Smooth muscle cell (in vitro differentiated cells): ENCODE measurements around the gene PRG3. TPM values are rescaled to one million over a fixed set of nuclear protein-coding genes. Genes with fewer than 3 reads are reported as not detected.

Experiments
- DNase-seq: peaks from one replicate; lab custom pipeline; 2025; ENCODE audit not compliant: unreplicated experiment; lab: John Stamatoyannopoulos, UW
- H2AFZ ChIP-seq: fragments of 200-600 bp; sonication (generic); 2 replicates; pipeline ENCODE4 v1.6.0; 2016; ENCODE audit warnings: antibody characterized with exemption, low read depth, mild to moderate bottlenecking
- H3F3A ChIP-seq: fragments of 200-600 bp; sonication (generic); 2 replicates; pipeline ENCODE4 v1.6.0; 2017; ENCODE audit warnings: antibody characterized with exemption, low read depth
- H3K27ac ChIP-seq: fragments of 200-600 bp; sonication (generic); 2 replicates; pipeline ENCODE4 v1.5.1; 2016; ENCODE audit warnings: low read depth, mild to moderate bottlenecking
- H3K27me3 ChIP-seq: fragments of 200-600 bp; sonication (generic); 2 replicates; pipeline ENCODE4 v1.6.1; 2016; ENCODE audit warnings: low read depth, mild to moderate bottlenecking
- H3K36me3 ChIP-seq: fragments of 200-600 bp; sonication (generic); 2 replicates; pipeline ENCODE4 v1.5.1; 2016; ENCODE audit warnings: low read depth
- H3K4me1 ChIP-seq: fragments of 200-600 bp; sonication (generic); 2 replicates; pipeline ENCODE4 v1.5.1; 2016; ENCODE audit warnings: low read depth
- H3K4me2 ChIP-seq: fragments of 200-600 bp; sonication (generic); 2 replicates; pipeline ENCODE4 v1.6.0; 2016; ENCODE audit warnings: mild to moderate bottlenecking
- H3K4me3 ChIP-seq: fragments of 200-600 bp; sonication (generic); 2 replicates; pipeline ENCODE4 v1.5.1; 2016; ENCODE audit warnings: mild to moderate bottlenecking
- H3K79me2 ChIP-seq: fragments of 200-600 bp; sonication (generic); 2 replicates; pipeline ENCODE4 v1.6.0; 2016; ENCODE audit warnings: low read depth, mild to moderate bottlenecking
- H3K9ac ChIP-seq: fragments of 200-600 bp; sonication (generic); 2 replicates; pipeline ENCODE4 v1.6.0; 2016; ENCODE audit warnings: low read depth
- H3K9me3 ChIP-seq: fragments of 200-600 bp; sonication (generic); replicated peaks from 2 replicates; pipeline ENCODE4 v1.5.1; 2016; ENCODE audit warnings: low read depth
- H4K20me1 ChIP-seq: fragments of 200-600 bp; sonication (generic); 2 replicates; pipeline ENCODE4 v1.6.0; 2016; ENCODE audit warnings: low read depth
- WGBS: methylation state at CpG from one replicate; pipeline ENCODE4 v1.1.7; 2016; ENCODE audit warnings: low lambda C conversion rate; 5-methylcytosine and 5-hydroxymethylcytosine counted together
- polyA plus RNA-seq: library from polyadenylated mRNA; unstranded; fragments of >200 nt; fragmentation: Nextera tagmentation; extraction: Ambion mirVana; gene quantifications from 2 replicates; pipeline ENCODE4 v1.2.1, GENCODE V29; 2016
- total RNA-seq: library from RNA; depleted of rRNA; stranded (reverse); fragments of >200 nt; gene quantifications from 2 replicates; pipeline ENCODE4 v1.2.3, GENCODE V29; 2014
- TF ChIP-seq, protein P1 (sequence below): fragments of 200-600 bp; sonication (generic); IDR thresholded peaks from 2 replicates; pipeline ENCODE4 v1.5.1; 2017; ENCODE audit warnings: borderline replicate concordance, mild to moderate bottlenecking, antibody characterized with exemption; ENCODE audit not compliant: insufficient read depth, poor library complexity, severe bottlenecking

The PRG3 gene
- total and polyA plus RNA-seq, 2 experiments from 2014 or later, result not detected

DNA sequence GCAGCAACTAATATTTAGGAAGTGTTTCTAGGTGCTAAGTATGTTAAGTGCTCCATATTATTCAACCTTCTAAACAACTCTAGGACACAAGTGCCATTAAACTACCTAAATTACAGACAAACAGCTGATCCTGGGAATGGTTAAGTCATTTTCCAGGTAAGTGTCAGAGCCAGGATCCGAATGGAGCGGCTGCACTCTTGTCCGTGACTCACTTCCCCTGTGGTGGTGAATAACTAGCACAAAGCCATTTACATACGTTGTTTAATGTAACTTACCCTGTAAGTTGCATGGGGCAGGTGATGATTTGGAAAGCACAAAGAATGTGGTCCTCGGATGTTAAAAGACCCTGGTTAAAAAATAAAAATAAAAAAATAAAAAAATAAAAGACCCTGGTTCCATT, 18.3 kb upstream of the PRG3 start:
- no peaks in the 10 kb centered on the region for H3K36me3 ChIP-seq
- no peaks in the 10 kb centered on the region for H3F3A ChIP-seq
- DNase-seq, result no peak
- H3K4me2 ChIP-seq, result no peak overlapping the region
- H3K4me1 ChIP-seq, result no peaks in the 10 kb centered on the region
- no peak overlapping the region for H2AFZ ChIP-seq
- no peaks in the 10 kb centered on the region for H3K79me2 ChIP-seq
- TF ChIP-seq, protein P1, sequence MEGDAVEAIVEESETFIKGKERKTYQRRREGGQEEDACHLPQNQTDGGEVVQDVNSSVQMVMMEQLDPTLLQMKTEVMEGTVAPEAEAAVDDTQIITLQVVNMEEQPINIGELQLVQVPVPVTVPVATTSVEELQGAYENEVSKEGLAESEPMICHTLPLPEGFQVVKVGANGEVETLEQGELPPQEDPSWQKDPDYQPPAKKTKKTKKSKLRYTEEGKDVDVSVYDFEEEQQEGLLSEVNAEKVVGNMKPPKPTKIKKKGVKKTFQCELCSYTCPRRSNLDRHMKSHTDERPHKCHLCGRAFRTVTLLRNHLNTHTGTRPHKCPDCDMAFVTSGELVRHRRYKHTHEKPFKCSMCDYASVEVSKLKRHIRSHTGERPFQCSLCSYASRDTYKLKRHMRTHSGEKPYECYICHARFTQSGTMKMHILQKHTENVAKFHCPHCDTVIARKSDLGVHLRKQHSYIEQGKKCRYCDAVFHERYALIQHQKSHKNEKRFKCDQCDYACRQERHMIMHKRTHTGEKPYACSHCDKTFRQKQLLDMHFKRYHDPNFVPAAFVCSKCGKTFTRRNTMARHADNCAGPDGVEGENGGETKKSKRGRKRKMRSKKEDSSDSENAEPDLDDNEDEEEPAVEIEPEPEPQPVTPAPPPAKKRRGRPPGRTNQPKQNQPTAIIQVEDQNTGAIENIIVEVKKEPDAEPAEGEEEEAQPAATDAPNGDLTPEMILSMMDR, result no peak
- no peaks in the 10 kb centered on the region for H4K20me1 ChIP-seq
- H3K9ac ChIP-seq, result no peak overlapping the region
- no peak overlapping the region for H3K4me3 ChIP-seq
- WGBS, result 50% methylated on average over 5 of the region's 5 CpGs
- H3K27me3 ChIP-seq, result peaks cover 44% of the 10 kb centered on the region
- H3K9me3 ChIP-seq, result no peaks in the 10 kb centered on the region
- H3K27ac ChIP-seq, result no peak overlapping the region

DNA sequence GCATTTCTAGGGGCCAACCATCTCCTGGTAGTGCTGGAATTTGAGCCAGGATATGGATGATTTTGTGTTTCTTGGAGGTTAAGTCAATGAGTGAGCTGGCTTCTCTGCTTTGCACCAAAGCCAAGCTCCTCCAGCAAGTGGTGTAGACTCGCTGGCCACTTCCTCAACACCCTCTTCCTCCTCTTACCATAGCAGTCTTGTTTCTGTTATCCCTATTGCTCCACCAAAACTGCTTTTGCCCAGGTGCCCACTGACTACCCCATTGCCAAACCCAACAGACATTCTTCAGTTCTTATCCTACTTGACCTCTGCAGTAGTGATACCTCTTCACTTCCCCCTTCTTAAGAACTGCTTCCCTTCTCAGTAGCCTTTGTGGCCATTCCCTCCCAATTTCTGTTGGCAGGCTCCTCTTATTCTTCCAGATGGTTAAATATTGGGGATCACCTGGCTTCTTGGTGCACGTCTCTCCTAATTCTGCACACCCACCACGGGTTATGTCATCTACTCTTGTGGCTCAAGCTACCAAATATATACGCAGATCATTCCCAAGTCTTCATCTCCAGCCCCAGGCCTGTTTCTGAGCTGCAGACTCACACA, 16.5 kb upstream of the PRG3 start:
- 89% methylated on average over 4 of the region's 4 CpGs for WGBS
- H3K27me3 ChIP-seq, result peaks cover 54% of the 10 kb centered on the region
- no peak overlapping the region for H3K9ac ChIP-seq

DNA sequence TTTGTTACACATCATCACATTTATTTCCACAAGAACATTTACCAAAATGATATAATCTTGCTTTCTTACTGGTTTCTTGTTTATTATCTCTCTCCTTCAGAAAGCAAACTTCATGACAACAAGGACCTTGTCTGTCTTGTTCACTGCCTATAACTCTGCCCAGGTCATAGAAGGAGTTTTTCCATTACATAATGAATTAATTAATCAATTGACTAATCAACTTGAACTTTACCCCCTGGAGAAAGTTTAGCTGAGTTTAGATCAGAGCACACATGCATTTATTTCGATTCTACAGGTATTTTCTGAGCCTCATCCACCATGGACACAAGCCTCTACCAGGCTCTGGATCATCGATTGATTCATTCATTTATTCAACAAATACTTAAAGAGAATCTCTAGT, 15.8 kb upstream of the PRG3 start:
- Histone ChIP-seq H3F3A (no peaks in the 10 kb centered on the region), H4K20me1 (no peaks in the 10 kb centered on the region), H3K4me3 (no peak overlapping the region), H3K79me2 (no peaks in the 10 kb centered on the region), H3K4me1 (no peaks in the 10 kb centered on the region), H3K27ac (no peak overlapping the region), H3K9me3 (no peaks in the 10 kb centered on the region), H3K9ac (no peak overlapping the region), H3K27me3 (peaks cover 55% of the 10 kb centered on the region), H3K4me2 (no peak overlapping the region), H2AFZ (no peak overlapping the region), H3K36me3 (no peaks in the 10 kb centered on the region)
- TF ChIP-seq, protein P1, result no peak
- DNase-seq, result no peak
- 64% methylated on average over 2 of the region's 2 CpGs for WGBS

More for the DNA sequence above, 16.5 kb upstream of the PRG3 start:
- Histone ChIP-seq H2AFZ (no peak overlapping the region), H3K27ac (no peak overlapping the region), H3F3A (no peaks in the 10 kb centered on the region), H3K4me2 (no peak overlapping the region), H3K79me2 (no peaks in the 10 kb centered on the region), H4K20me1 (no peaks in the 10 kb centered on the region), H3K36me3 (no peaks in the 10 kb centered on the region), H3K9me3 (no peaks in the 10 kb centered on the region), H3K4me1 (no peaks in the 10 kb centered on the region), H3K4me3 (no peak overlapping the region)
- TF ChIP-seq, protein P1, result no peak
- DNase-seq, result no peak
